ENCODE data around the gene SLC8A1.

DNA sequence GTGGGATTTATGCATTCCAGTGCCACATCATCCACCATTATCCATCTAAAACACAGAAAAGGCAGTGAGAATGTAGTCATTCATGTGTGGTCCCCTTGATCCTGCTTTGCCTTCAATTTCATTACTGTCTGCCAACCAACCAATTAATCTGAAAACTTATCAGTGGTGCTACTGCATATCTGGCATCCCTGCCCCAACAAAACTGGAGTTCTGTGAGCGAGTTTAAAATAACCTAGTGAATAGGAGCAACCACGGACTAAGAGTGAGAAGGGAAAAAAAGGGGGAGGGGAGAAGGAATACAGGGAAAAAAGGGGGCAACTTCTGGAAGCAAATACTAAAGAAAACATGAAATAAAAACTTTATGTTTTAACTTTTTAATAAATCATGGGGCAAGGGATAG, 42.2 kb downstream of the SLC8A1 start:
- TF ChIP-seq, protein P1, sequence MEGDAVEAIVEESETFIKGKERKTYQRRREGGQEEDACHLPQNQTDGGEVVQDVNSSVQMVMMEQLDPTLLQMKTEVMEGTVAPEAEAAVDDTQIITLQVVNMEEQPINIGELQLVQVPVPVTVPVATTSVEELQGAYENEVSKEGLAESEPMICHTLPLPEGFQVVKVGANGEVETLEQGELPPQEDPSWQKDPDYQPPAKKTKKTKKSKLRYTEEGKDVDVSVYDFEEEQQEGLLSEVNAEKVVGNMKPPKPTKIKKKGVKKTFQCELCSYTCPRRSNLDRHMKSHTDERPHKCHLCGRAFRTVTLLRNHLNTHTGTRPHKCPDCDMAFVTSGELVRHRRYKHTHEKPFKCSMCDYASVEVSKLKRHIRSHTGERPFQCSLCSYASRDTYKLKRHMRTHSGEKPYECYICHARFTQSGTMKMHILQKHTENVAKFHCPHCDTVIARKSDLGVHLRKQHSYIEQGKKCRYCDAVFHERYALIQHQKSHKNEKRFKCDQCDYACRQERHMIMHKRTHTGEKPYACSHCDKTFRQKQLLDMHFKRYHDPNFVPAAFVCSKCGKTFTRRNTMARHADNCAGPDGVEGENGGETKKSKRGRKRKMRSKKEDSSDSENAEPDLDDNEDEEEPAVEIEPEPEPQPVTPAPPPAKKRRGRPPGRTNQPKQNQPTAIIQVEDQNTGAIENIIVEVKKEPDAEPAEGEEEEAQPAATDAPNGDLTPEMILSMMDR (conservative IDR thresholded peaks at IDR 0.05 in 1 of 2, IDR thresholded peaks at IDR 0.05 in 1 of 2; ENCODE audit: low read depth in 1 of 2, low read length in 2 of 2): no peak
- no peak for TF ChIP-seq EZH2 (IDR thresholded peaks at IDR 0.05; ENCODE audit: low read length, missing control alignments)
